GDM1 (cell line): Measurements from ENCODE around the gene RCAN2.

Experiments
- DNase-seq: peaks from one replicate; lab custom pipeline; 2025; lab: John Stamatoyannopoulos, UW

RCAN2 gene

DNA sequence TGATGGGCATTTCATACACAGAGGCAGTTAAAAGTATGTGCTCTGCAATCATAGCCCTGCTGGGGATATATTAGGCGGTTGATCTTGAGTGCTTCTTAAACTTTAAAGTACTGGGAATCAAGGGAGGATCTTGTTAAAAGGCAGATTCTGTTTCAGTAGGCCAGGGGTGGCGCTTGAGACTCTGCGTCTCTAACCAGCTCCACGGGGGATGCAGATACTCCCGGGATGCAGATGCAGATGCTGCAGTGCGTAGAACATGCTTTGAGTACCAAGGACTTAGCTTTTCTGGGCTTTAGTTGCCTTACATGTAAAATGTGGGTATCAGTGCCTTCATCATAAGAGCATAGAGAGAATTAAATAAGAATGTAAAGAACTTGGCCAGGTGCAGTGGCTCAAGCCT lies 276.0 kb downstream of the RCAN2 start:
- no peak for DNase-seq

DNA sequence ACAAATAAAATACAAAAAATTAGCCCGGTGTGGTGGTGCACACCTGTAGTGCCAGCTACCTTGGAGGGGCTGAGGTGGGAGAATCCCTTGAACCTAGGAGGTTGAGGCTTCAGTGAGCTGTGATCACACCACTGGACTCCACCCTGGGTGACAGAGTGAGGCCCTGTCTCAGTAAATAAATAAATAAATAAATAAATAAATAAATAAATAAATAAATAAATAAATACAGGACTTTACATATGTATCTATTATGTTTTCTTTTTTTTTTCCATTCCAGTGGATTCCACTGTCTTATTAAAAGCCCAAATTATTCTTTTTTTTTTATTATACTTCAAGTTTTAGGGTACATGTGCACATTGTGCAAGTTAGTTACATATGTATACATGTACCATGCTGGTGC lies 279.3 kb downstream of the RCAN2 start:
- no peak for DNase-seq

DNA sequence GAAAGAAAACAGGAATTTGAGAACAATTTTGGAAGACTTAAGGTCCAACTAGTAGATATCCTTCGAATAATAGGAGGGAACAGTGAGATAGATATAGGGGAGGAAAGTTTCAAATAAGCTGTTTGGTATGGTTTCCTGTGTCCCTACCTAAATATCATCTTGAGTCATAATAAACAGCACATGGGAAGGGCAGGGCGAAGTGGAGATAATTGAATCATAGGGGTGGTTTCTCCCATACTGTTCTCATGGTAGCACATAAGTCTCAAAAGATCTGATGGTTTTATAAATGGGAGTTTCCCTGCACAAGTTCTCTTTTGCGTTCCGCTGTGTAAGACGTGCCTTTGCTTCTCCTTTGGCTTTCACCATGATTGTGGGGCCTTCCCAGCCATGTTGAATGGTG lies 281.0 kb downstream of the RCAN2 start:
- no peak for DNase-seq

GRCh38 chr6:46208303-46208702 lies 282.9 kb downstream of the RCAN2 start:
- DNase-seq = no peak

- DNase-seq = no peak
Measured at GRCh38 chr6:46207174-46207573, 284.1 kb downstream of the RCAN2 start.

GRCh38 chr6:46204880-46205650 lies 286.2 kb downstream of the RCAN2 start:
- DNase-seq = no peak

- DNase-seq = no peak
Measured at GRCh38 chr6:46203391-46204177, 287.7 kb downstream of the RCAN2 start.

- no peak for DNase-seq
Measured at GRCh38 chr6:46201702-46202101, 289.5 kb downstream of the RCAN2 start.

GRCh38 chr6:46199387-46199786 lies 291.9 kb downstream of the RCAN2 start:
- DNase-seq = no peak

GRCh38 chr6:46191961-46192360 lies 299.3 kb downstream of the RCAN2 start:
- no peak for DNase-seq

DNA sequence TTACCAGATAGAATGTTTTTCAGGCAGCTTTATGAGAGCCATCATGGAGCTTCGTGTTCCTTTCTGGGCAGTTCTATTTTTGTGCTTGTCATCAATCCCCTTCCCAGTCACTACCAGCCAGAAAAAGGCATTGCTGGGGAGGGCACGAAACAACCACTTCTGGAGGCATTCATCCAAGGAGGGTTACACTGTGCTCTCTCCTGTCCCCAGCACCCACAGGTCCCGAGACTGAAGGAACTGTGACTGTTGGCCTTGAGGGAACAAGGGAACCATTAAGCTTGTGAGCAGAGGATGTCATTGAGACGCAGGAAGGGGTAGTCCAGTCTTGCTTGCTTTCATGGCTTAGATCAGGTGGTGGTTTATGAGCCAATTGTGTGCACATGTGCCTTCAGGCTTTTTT lies 300.4 kb downstream of the RCAN2 start:
- no peak for DNase-seq

DNA sequence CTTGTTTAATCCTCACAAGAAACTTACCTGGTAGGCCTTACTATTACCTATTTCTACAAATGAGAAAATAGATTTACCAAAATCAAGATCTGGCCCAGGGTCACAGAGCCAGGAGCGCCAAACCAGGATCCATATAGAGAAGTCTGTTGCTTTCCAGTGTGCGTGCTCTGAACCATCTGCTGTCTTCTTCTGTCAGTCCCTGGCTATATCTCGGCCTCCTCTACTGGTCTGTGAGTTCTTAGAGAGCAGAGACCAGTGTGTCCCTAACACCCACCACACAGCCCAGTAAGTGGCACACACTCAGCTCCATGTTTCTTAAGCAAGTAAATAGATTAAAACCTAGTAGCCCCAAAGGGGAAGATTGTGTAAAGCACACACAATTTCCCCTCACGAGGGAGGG lies 301.5 kb downstream of the RCAN2 start:
- no peak for DNase-seq

GRCh38 chr6:46186583-46186982 lies 304.7 kb downstream of the RCAN2 start:
- DNase-seq = no peak

- no peak for DNase-seq
Measured at GRCh38 chr6:46184114-46184513, 307.1 kb downstream of the RCAN2 start.

- DNase-seq = no peak
Measured at GRCh38 chr6:46175976-46176375, 315.3 kb downstream of the RCAN2 start.

GRCh38 chr6:46175446-46175845 lies 315.8 kb downstream of the RCAN2 start:
- DNase-seq = no peak

DNA sequence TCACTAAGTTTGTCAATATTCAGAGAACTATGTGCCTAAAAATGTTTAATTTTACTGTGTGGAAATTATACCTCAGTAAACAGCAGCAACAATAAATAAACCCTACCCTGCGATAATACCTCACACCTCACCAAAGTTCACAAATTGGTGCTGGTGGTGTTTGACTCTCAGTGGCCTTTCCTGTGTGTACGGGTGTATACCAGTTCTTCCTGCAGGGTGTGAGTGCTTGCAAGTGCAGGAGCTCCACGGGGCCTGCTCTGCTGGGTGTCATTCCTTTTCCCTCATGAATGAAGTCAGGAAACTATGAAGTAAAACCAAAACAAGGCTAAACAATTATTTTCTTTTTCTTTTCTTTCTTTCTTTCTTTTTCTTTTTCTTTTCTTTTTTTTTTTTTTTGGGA lies 316.3 kb downstream of the RCAN2 start:
- no peak for DNase-seq

DNA sequence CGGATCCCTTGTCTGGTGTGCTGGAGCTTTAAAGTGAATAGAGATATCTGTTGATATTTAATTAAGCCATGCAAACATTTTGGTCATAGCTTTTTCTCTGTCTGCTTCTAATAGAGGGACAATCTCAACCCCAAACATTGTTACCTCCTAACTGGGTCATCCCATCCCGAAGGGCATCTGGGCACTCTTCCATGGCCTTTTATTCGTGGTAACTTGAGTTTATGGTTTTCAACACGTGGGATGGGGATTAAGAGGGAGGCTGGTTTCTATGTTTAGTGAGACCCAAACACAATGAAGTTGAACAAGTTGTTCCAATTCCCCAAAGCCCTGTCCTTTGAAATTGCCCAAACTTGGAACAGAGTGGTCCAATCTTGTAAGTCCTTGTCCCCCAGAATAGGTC lies 319.1 kb downstream of the RCAN2 start:
- no peak for DNase-seq
